HG03432 (cell line): ENCODE results near the gene PPP2R2C.

Source experiments
- ATAC-seq: cut with Tn5 transposase; IDR thresholded peaks from one replicate; pipeline ENCODE4 v1.9.1; 2021; ENCODE audit warnings: mild to moderate bottlenecking, moderate library complexity; ENCODE audit not compliant: unreplicated experiment

The PPP2R2C gene

GRCh38 chr4:6319530-6320150 lies 152.8 kb downstream of the PPP2R2C start:
- no peak for ATAC-seq

DNA sequence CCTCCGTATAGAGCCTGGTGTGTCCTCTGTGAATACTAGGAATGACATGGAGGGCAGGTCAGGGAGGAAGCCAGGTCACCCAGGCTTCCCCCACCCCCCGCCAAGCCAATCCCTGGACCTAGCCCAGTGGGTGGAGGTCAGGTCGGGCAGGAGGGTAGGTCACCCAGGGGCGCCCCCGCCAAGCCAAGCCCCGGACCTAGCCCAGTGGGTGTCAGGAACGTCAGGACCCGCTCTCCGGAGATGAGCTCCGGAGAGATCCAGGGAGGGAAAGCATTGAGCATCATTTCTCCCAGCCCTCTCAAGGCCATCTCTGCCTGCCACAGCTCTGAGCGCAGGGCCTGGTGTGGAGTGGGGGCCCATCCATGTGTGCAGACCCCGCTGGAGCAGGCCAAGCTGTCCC lies 154.2 kb downstream of the PPP2R2C start:
- no peak for ATAC-seq

- no peak for ATAC-seq
These were observed 155.9 kb downstream of the PPP2R2C start for GRCh38 chr4:6316461-6317003.

- no peak for ATAC-seq
These were observed 159.2 kb downstream of the PPP2R2C start for GRCh38 chr4:6313216-6313615.

- ATAC-seq = no peak
These were observed 162.6 kb downstream of the PPP2R2C start for GRCh38 chr4:6309777-6310176.

DNA sequence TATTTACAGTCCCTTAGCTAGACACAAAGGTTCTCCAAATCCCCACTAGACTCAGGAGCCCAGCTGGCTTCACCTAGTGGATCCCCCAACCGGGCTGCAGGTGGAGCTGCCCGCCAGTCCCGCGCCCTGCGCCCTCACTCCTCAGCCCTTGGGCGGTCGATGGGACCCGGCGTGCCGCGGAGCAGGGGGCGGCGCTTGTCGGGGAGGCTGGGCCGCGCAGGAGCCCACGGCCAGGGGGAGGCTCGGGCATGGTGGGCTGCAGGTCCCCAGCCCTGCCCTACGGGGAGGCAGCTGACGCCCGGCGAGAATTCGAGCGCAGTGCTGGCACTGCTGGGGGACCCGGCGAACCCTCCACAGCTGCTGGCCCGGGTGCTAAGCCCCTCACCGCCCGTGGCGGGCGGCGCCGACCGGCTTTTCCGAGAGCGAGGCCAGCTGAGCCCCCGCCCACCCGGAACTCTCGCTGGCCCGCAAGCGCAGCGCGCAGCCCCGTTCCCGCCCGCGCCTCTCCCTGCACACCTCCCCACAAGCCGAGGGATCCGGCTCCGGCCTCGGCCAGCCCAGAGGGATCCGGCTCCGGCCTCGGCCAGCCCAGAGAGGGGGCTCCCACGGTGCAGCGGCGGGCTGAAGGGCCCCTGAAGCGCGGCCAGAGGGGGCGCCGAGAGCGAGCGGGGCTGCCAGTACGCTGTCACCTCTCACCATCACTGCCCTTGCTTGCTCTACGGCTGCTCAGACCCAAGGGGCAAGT lies 163.3 kb downstream of the PPP2R2C start:
- no peak for ATAC-seq

DNA sequence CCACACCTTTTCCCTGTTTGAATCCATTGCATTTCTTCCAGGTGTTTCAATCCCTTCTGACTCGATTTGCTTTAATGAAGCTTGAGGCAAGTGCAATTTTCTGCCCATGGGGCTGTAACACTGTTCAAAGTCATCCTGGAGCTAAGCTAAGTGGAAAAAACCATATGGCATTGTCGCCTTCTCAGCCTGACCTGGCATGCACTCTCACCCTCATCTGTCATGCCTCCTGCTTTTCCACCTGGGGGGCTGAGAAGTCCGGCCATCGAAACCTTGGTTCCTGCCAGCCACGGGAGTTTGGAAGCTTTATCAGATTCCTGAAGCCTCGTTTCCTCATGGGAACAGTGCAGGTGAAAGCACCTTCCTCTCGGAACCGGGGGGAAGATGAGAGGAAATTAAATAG lies 164.5 kb downstream of the PPP2R2C start:
- no peak for ATAC-seq

DNA sequence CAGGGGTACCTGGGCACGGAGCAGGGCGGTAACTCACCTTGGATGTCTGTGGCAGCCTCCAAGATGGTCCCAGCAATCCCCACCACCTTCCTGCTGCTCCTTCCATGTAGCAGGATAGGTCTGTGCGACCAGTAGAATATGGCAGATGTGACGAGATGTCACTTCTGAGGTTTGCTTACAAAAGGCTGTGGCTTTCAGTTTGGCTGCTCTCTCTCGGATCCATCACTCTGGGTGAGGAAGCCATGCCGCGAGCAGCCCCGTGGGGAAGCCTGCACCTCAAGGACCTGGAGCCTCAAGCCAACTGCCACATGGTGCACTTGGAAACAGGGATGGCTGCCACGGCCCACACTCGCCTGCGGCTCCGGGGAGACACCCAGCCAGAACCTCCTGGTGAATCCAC lies 165.2 kb downstream of the PPP2R2C start:
- no peak for ATAC-seq

GRCh38 chr4:6306299-6306698 lies 166.1 kb downstream of the PPP2R2C start:
- no peak for ATAC-seq

DNA sequence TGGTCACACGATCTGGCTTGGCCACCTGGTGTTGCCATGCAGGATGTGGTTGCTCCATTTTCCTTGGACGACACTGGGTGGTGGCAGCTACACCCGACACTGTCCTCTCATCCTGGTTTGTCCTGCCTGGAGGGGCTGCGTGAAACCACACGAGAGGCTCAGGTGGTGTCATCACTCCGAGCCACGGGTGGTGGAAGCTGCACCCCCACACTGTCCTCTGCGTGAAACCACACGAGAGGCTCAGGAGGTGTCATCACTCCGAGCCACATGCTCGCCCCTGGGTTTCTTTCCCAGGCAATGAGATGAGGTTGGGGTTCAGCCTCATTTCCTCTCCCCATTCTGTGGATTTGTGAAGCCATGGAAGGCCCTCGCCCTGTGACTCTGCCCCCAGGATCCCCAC lies 168.5 kb downstream of the PPP2R2C start:
- no peak for ATAC-seq

DNA sequence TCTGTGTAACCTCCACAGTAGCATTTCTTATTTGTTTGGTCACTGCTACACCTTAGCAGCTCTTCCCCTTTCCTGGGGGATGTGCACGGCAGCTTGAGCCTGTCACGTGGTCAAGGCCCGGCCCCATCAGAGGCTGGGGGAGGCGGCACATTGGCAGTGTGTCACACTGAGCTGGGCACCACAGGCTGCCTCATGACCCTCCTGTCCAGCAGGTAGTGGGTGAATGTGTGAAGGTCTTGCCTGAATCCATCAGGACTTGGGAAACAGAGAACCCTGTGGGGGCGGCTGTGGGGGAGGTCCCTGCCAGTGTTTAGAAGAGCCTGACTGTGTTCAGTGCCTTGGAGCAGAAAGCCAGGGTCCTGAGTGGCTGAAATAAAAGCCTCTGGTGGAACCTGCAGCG lies 169.5 kb downstream of the PPP2R2C start:
- ATAC-seq = no peak

DNA sequence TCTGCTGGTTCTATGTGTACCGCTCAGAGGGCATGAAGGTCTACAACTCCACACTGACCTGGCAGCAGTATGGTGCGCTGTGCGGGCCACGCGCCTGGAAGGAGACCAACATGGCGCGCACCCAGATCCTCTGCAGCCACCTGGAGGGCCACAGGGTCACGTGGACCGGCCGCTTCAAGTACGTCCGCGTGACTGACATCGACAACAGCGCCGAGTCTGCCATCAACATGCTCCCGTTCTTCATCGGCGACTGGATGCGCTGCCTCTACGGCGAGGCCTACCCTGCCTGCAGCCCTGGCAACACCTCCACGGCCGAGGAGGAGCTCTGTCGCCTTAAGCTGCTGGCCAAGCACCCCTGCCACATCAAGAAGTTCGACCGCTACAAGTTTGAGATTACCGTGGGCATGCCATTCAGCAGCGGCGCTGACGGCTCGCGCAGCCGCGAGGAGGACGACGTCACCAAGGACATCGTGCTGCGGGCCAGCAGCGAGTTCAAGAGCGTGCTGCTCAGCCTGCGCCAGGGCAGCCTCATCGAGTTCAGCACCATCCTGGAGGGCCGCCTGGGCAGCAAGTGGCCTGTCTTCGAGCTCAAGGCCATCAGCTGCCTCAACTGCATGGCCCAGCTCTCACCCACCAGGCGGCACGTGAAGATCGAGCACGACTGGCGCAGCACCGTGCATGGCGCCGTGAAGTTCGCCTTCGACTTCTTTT lies 170.5 kb downstream of the PPP2R2C start:
- no peak for ATAC-seq

DNA sequence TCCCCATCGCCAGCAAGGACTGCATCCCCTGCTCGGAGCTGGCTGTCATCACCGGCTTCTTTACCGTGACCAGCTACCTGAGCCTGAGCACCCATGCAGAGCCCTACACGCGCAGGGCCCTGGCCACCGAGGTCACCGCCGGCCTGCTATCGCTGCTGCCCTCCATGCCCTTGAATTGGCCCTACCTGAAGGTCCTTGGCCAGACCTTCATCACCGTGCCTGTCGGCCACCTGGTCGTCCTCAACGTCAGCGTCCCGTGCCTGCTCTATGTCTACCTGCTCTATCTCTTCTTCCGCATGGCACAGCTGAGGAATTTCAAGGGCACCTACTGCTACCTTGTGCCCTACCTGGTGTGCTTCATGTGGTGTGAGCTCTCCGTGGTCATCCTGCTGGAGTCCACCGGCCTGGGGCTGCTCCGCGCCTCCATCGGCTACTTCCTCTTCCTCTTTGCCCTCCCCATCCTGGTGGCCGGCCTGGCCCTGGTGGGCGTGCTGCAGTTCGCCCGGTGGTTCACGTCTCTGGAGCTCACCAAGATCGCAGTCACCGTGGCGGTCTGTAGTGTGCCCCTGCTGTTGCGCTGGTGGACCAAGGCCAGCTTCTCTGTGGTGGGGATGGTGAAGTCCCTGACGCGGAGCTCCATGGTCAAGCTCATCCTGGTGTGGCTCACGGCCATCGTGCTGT lies 171.2 kb downstream of the PPP2R2C start:
- ATAC-seq = no peak

DNA sequence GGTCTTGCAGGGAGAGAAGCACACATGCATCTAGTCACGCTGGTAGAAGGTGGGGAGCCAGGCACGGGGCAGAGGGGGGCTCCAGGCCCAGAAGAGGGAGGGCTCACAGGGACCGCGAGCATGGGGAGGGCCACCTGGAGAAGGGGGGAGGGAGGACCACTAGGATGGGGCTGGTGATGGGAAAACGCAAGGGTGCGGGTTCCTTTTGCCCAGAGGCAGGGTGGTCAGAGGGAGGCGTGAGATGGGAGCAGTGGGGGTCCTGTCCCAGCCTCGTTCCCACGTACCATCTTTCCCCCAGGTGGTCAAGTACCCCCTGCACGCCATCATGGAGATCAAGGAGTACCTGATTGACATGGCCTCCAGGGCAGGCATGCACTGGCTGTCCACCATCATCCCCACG lies 172.1 kb downstream of the PPP2R2C start:
- ATAC-seq = no peak

GRCh38 chr4:6299875-6300274 lies 172.5 kb downstream of the PPP2R2C start:
- ATAC-seq = no peak

DNA sequence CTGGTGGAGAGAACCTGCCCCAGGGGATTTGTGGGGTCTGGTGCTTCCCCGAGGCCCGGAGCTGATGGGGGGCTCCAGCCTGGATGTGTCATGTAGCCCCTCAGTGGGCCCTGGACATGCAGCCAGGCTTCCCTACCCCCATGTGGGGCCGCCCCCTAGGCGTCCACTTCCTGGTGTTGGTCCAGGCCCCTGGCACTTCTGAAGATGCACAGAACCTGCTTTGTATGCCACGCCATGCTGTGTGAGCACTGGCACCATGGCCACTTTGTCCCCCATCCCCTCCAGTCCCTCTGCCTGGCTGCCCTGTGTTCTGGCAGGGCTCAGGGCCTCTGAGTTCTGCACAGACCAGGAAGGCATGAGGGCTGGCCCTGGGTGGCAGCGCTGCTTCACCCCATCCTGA lies 173.6 kb downstream of the PPP2R2C start:
- no peak for ATAC-seq

DNA sequence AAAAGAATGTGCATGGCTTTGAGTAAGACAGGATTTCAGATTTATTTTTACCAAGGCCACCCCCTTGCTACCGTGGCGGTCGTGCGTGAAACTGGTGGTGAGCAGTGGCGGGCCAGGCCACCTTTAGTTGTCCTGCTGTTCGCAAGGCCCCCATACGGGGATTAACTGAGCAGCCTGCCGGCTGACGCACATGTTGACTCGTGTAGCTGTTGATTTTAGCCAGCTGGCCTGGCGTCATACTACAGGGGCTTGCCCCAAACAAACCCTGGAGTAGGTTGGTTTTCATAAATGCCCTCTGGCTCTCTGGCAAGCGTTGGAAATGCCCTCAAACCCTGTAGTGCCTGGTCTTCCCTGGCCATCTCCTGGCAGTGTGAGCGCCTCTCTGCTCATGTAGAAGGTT lies 174.4 kb downstream of the PPP2R2C start:
- ATAC-seq = no peak

- ATAC-seq = no peak
These were observed 175.1 kb downstream of the PPP2R2C start for GRCh38 chr4:6297266-6297815.

DNA sequence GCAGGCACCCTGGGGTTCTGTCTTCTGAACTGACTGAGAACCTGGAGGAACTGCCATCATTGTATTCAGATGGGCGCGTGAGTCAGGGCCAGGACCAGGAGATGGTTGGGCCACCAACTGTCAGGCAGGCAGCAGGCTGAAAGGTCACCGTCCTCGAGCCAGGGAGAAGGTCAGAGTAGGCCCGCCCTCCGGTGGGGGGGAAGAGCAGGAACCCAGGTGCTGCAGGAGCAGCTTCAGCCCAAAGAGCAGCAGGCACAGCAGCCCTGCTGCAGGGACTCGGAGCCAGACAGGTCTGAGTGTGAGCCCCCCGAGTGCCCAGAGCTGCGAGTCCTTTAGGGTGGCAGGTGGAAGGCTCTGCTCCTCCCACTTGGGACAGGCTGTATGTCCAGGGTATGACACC lies 176.4 kb downstream of the PPP2R2C start:
- no peak for ATAC-seq

- no peak for ATAC-seq
These were observed 176.9 kb downstream of the PPP2R2C start for GRCh38 chr4:6295495-6295894.
